Epithelial cell of prostate (primary cell): ENCODE data around the gene UBE3C.

ENCODE experiments used
- DNase-seq: peaks from one replicate; pipeline ENCODE4 v3.0.0-alpha.2; 2011; ENCODE audit warnings: low read depth, low spot score
- H3K27ac ChIP-seq: fragments of 450-650 bp; 2 replicates; pipeline ENCODE4 v1.5.1; 2017; ENCODE audit warnings: mild to moderate bottlenecking

UBE3C gene

DNA sequence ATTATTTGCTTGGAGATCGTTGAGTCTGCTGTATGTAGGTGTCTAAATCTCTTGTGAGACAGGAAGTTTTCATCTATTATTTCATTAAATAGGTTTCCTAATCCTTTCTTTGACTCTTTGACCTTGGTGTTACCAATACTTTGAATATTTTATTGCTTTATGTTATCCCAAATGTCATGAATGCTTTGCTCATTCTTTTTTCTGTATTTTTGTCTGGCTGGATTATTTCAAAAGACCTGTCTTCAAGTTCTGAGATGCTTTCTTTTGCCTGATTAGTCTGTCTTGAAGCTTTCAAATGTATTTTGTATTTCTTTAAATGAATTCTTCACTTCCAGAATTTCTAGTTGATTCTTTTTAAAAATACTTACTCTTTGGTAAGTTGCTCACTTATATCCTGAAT is 27.3 kb downstream of the UBE3C start:
- no peak for DNase-seq
- no peak overlapping the region for H3K27ac ChIP-seq

DNA sequence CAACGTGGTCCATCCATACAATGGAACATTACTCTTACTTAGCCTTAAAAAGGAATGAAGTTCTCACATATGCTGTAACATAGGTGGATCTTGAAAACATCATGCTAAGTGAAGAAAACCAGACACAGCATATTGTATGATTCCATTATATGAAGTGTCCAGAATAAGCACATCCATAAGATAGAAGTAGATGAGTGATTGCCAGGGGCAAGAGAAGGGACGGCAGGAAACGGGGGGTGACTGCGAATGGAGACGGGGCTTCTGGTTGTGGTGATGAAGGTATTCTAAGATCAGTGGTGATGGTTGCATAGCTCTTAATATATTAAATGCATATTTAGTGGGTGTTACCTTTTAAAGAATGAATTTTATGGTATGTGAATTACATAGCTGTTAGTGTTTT is 29.8 kb downstream of the UBE3C start:
- H3K27ac ChIP-seq, result no peak overlapping the region
- DNase-seq, result no peak

DNA sequence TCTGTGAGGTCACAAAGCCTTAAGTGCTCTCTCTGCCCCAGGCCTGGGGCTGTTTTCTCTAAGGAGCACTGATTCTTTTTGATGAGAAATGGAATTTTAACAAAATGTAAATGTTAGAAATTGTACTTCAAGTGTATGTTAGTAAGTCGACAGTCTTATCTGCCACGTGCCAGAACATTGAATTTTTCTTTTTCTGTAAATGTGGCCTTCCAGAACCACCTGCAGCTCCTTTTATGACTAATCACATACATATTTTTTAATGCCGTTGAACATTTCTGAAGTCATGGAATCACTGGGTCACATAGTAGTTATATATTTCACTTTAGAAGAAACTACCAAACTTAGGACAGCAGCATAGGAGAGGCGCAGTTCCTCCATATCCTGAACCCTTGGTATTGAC is 38.0 kb downstream of the UBE3C start:
- no peak for DNase-seq
- H3K27ac ChIP-seq, result no peak overlapping the region

DNA sequence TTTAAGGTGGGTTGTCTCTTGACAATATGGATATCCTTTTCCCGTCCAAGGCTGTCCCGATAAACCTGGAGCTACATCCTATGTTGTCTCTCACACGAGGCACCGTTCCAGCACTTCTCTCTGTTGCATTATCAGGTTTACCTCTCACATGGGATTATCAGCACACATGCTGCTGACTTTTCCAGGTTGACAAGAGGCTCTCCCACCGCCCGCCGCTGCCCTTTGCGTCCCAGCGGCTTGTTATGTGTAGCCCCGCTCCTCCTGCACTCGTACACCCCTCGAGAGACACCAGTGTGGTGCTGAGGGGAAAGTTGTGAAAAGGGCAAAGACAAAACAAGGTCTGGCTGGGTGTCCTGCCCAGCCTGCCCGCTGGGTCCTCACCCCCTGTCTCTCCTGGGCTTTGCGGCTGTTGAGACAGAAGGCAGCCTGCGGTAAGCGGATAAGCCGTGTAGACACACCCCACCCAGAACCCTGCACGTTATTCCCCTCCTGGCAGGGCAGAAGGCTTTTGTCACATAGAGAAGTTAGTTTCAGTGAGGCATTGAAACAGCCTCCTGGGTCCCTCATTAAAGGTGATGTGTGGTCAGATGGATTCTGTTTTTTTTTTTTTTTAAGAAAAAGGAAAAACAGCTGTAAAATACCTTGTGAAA is 38.7 kb downstream of the UBE3C start:
- no peak for DNase-seq
- H3K27ac ChIP-seq, result no peak overlapping the region

DNA sequence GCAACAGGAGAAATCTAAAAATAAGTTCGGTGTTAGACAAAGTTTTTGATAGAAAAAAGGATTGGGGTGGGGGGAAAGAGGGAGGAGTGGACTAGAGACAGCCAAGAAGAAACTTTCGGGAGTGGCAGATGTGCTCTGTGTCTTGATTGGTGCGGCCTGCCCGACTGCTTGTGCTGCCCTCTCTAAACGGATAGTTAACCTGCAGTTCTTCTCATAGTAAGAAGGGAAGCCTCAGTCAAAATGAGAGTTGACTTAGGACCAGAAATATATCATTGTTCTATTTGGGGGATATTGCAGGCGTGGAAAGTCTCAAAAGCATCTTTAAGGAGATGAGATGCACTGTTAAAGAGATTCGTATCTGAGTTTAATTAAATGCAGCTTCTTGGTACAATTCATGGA is 39.3 kb downstream of the UBE3C start:
- H3K27ac ChIP-seq, result no peak overlapping the region
- no peak for DNase-seq

DNA sequence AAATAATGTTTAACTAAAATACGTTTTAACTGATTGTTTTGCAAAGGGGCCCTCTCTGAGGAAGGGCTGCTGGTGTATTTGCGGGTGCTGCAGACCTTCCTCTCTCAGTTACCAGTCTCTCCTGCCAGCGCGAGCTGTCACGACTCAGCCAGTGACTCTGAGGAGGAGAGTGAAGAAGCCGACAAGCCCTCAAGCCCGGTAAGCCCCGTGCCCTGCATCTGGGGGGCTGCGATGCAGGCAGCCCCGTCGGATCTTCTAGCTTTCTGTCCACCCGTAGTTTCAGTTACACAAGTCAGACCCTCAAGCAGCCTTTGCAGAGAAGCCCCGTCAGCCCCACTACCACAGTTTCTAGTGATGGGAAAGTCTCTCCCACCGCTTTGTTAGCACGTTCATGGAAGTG is 45.1 kb downstream of the UBE3C start:
- H3K27ac ChIP-seq, result no peak overlapping the region
- DNase-seq, result no peak

DNA sequence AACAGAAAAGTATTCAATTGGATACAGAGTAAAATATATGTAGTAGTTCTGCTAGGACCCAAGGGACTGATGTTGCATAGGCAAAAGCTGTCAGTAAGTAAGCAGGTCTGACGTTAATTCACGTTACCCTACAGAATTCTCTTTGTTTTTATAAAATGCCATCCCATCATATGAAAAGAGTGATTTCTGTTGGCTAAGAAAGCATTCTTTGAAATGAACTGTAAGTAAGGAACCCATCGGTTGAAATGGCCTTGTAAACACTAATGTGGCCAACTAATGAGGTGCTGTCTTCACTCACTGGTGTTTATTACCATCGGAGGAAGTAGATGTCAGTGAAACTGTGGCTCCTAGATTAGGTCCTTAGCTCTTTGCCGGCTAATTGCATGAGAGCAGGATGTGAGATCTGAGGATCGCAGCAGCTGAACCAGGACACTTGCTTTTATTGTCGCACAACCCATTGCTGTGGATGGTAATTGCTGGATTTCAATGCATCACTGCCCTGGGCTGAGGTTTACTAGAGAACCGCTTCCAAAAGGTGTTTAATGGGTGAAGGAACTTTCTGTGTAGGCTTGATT is 49.5 kb downstream of the UBE3C start:
- DNase-seq, result no peak
- H3K27ac ChIP-seq, result no peak overlapping the region

DNA sequence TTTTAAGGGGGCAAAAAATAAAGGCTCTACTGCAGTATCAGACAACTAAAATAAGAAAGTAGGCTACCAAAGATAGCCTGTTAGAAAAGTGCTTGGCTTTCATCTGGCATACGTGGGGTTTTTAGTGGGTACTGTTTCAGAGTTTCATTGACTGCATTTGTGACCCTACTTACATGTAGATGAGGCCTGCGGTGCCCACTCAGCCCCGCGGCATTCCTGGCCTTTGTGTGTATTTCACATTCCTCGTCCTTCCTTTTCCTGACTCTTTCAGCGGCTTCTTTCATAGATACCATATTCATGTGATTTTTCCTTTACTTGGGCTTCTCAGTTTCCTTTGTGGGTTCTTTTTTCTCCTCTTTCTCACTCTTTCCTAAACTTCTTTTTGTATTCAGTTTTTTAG is 50.7 kb downstream of the UBE3C start:
- H3K27ac ChIP-seq, result no peak overlapping the region
- DNase-seq, result no peak

DNA sequence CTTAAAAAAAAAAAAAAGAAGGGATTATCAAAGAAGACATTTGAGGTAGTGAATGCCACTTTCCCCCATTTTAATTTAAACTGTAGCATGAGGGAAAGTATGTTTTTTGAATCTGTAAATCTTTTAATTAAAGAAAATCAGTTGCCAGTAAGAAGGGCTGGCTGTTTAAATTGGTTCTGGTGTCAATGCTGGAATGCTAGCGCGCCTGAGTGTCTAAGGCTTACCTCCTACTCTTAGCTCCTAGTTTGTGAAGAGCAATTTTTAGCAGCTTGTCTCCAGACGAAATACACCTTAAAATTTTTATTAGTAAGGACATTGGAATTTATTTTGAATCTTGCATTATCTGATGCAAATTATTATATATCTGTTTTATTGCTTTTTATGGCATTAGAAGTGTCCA is 54.1 kb downstream of the UBE3C start:
- no peak for DNase-seq
- H3K27ac ChIP-seq, result no peak overlapping the region

DNA sequence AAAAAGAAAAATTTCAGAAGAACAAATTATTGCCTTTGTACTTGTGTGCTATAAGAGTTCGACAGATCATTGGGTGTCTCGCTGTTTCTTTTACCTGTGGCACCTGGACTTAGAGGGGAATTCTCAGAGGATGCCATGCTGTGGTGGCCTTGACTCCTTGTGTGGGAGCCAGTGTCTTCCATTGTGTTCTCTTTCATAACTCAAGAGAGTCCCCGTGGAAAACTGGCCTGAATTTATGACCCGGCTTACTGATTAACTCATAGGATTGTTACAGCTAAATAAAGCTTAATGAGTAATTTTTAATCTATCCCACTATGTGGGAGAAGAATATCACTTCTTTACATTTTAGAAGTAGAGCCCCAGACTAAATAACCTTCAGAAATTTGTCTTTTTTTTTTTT is 54.5 kb downstream of the UBE3C start:
- no peak for DNase-seq

DNA sequence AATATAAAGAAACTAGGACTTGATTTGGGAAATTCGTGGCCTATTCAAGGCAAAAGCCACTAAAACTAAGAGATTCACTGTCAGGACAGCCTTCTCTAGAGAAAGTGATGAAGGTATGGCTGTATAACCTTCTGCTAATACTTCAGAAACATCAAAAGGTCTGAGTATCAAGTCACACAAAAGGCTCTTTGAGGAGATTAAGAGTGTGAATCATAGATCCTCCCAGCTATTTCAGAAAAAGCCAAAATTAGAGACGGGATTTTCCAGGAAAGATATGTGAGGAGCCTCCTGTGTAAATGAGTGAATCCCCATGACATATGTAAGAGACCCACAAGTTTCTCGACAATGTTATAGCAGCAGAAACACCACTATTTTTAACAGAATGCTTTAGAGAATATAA is 56.2 kb downstream of the UBE3C start:
- no peak overlapping the region for H3K27ac ChIP-seq
- no peak for DNase-seq

More for the DNA sequence above, 54.5 kb downstream of the UBE3C start:
- no peak overlapping the region for H3K27ac ChIP-seq

DNA sequence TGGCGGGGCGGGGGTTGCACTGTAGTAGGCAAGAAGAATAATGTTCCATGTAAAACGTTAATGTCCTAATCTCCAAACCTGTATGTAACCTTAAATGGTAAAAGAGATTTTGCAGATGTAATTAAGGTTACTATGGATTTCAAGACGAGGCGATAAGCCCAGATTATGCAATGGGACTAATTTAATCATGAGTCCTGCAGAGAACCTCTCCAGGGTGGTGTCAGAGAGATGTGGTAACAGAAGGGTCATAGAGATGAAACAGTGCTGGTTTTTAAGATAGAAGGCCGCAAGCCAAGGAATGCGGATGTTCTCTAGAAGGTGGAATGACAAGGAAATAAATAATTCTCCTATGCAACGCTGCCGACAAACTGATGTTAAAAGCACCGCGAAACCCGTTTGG is 57.1 kb downstream of the UBE3C start:
- no peak overlapping the region for H3K27ac ChIP-seq
- no peak for DNase-seq

DNA sequence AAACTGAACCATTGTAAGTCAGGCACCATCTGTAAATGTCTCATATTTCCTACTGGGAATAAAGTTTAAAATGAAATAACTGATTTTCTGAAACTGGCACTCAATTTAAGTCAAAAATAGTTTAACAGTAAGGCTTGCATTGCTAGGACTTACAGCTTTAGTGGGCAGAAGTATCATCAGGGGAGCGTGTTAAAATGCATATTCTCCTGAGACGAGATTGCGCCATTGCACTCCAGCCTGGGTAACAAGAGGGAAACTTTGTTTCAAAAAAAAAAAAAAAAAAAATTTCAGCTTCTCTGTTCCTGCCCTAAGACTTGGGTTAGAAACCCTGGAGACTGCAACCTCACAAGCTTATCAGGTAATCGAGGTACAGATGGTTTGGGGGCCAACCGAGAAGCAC is 65.4 kb downstream of the UBE3C start:
- DNase-seq, result no peak
- no peak overlapping the region for H3K27ac ChIP-seq

DNA sequence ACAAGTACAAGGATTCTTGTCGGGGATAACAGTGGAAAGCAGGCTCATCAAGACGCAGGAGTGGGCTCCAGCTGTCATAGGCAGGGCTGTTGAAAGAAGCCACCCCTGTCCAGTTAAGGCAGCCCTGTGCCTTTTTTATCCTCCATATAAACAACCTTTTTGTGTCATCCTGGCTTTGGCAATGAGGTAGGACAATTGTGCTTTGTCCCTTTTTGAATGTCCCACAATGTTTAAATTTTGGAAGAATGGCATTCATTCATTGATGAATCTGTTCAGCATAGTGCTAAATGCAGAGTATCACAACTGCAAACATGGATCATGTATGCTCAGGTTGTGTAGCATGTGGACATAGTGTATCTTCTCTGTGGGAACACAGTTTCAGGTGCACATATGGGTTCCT is 66.7 kb downstream of the UBE3C start:
- H3K27ac ChIP-seq, result no peak overlapping the region
- no peak for DNase-seq

DNA sequence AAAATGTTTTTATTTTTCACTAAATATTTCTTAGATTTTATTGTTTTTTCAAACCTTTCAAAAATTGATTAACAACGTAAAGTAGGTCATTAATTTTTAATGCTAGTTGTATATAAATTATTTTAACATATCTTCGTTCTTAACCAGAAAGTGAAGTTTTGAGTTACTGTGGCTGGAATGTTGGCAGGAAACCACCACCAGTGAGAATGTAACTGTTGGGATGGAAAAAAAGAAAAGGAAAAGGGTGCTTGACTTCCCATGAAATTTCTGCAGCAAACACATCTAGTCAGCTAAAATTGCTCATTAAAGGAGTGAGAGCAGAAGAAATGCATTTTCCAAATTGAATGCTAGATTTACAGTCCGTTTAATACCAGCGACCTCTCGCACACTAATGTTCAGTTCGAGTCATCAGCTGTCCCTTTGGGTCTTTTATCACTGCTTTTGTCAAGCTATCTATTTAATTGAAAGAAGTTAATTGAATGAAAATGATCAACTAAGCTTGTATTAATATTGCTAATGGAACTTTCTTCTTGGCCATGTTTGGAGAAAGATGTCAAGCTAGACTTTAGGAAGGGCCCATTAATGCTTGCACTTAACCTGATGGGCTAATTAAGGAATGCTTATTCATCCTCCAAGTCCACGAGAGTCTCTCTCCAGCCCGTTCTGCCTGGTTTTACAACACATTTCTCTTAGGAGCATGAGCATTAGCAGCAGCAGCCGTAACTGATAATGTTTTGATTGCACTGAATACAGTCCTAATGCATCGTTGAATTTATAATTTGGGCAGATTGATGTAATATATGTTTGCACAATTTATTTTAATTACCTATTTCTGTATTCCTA is 70.1 kb downstream of the UBE3C start:
- no peak overlapping the region for H3K27ac ChIP-seq
- no peak for DNase-seq

DNA sequence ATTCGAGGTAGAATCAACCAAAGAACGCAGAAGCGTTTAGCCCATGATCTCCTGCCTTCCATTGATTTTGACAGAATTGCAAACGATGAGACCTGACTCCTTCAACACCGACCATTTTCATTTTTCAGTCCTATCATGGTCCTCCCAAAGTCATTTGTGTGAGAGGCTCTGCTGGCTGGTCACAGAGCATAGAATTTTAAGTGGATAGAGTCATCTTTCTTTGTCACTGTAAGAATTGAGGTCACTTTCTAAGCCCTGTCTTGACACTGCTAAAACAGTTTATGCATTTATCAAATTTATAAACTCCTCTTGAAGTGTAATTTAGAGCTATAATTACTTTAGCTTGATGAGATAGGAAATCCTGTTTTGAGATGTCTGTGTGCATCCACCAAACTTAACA is 72.0 kb downstream of the UBE3C start:
- H3K27ac ChIP-seq, result no peak overlapping the region
- no peak for DNase-seq

DNA sequence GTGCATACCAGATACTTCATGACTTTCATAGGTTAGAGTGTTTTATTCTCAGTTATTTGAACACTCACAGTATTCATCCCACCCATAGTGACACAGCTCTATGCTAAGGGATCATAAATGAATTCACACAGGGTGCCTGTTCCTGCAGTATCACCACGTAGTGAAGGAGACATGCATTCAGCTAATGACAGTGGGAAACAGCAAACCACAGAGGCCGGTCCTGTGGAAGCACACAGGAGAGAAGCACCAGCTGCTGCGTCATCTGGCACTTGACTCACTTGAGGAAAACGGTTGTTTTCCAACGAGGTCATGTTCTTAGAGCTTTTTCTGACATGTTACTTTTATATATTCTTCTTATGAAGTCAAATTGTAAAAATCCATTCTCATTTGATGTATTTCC is 73.0 kb downstream of the UBE3C start:
- no peak overlapping the region for H3K27ac ChIP-seq
- no peak for DNase-seq

DNA sequence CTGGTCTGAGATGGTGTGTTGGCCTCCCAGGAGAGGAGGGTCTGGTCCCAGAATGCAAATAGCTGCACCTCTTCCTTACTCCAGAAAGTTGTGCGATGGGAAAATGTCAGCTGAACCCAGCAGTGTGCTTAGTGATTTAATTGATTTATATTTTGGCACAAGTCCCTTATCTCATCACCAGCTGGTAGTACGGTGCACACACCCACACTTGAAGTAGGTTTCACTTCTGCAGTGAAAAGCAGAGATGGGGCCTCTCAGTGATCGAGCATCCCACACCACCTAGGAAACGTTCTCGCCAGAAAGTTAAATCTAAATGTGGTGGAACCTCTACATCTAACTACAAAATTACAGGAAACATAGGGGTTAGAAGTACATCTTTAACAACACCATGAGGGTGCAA is 80.4 kb downstream of the UBE3C start:
- no peak overlapping the region for H3K27ac ChIP-seq
- DNase-seq, result no peak

DNA sequence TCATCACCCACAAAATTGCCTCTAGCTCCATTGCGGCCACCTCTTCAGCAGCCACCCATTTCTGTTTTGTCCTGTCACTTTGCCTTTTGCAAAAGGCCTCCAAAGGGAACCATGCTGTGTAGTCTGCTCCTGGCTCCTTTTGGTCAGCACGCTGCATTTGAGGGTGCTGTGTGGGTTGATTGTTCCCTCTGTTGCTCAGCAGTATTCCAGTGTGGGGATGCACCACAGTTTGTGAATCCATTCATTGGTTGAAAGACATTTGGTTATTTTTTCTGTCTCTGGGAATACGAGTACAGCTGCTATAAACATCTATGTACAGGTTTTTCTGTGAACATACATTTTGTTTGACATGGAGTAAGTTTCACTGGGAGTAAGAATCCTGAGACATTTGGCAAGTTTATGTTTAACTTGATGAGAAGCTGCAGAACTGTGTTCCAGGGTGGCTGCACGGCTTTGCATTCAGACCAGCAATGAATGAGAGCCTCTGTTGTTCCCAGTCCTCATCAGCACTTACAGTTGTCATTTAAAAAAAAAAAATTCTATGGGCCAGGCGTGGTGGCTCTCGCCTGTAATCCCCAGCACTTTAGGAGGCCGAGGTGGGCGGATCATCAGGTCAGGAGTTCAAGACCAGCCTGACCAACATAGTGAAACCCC is 82.3 kb downstream of the UBE3C start:
- H3K27ac ChIP-seq, result no peak overlapping the region
- DNase-seq, result no peak

DNA sequence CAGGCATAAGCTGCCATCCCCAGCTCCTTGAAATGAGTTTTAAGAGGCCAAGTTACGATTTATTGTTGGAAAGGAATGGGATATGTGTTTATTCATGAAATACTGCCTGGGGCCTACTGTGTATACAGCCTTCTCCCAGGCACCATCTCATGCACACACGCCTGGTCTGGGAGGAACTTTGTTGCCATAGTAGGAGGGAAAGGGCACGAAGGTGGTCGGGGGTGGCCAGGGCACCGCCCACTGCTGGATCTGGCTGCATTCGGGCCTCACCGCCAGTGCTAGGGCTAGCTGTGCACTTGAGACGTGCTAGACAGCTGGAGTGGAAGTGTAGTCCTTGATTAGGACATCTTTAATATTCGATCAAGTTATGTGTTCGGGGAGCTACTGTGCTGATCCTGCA is 84.0 kb downstream of the UBE3C start:
- no peak overlapping the region for H3K27ac ChIP-seq
- no peak for DNase-seq

DNA sequence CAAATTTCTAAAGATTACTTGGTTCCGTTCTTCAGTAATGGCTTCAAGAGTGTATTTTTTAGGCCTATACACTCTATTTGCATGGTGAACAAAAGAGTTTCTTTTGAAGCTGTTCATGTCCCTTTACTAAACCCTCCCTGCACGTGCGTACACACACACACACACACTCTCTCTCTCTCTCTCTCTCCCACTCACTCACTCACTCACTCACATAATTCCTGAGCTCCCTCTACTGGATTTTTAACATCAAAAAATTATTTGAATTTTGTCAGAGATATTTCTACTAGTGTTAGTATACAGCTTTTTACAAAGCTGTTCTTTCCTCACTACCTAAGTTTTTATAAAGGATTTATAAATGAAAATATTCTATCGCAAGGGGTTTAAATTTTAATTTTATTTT is 85.9 kb downstream of the UBE3C start:
- no peak for DNase-seq

More for the DNA sequence above, 85.9 kb downstream of the UBE3C start:
- no peak overlapping the region for H3K27ac ChIP-seq
